Measurements from ENCODE around the gene NACC1. TPM values are rescaled to one million over a fixed set of nuclear protein-coding genes. Genes with fewer than 3 reads are reported as not detected.

The NACC1 gene
- total RNA-seq, 4 donors from 2014 or later = 12.0 to 44.7 (median 23.0) TPM

DNA sequence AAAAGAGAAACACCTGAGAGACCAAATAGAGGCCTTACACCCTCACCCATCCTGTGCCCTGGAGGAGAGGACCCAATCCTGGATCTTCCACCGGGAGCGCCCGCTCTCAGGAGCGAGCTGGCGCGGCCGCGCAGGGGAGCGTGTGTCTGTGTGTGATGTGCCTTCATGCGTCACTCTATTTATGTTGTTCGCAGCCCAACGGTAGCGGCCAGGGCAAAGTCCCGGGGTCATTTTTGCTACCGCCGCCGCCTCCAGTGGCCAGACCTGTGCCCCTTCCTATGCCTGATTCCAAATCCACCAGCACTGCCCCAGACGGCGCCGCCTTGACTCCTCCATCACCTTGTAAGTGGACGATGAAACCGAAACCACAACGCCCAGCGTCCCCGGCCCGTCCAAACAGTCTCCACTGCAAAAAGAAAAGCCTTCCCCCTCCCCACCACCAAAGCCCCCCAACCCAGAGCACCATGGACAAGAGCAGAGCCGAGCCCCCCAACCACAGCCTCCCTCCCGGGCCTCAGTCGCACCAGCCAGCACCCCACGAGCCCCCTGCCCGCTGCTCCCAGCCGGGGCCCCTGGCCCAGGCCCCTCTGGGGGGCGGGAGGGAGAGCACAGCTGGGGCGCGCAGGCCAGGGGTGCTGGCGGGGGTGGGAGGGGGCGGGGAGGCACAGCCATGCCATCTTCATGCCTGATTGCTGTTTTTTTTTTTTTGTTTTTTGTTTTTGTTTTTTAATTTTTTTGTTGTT lies 30.1 kb upstream of the NACC1 start:
- ATAC-seq (ENCODE audit: low FRiP score) (no peak), DNase-seq (ENCODE audit: low spot score) (no peak)
- TF ChIP-seq CTCF (IDR thresholded peaks at IDR 0.05) = no peak

GRCh38 chr19:13089139-13089856 lies 28.8 kb upstream of the NACC1 start:
- ATAC-seq (ENCODE audit: low FRiP score) (no peak), DNase-seq (ENCODE audit: low spot score) (no peak)
- no peak for TF ChIP-seq CTCF (IDR thresholded peaks at IDR 0.05)

GRCh38 chr19:13089857-13090507 lies 28.1 kb upstream of the NACC1 start:
- DNase-seq (ENCODE audit: low spot score) = no peak
- TF ChIP-seq CTCF (IDR thresholded peaks at IDR 0.05) = no peak
- no peak for ATAC-seq (ENCODE audit: low FRiP score)

GRCh38 chr19:13090511-13091231 lies 27.4 kb upstream of the NACC1 start:
- no peak for TF ChIP-seq CTCF (IDR thresholded peaks at IDR 0.05)
- no peak for DNase-seq (ENCODE audit: low spot score)
- no peak for ATAC-seq (ENCODE audit: low FRiP score)

DNA sequence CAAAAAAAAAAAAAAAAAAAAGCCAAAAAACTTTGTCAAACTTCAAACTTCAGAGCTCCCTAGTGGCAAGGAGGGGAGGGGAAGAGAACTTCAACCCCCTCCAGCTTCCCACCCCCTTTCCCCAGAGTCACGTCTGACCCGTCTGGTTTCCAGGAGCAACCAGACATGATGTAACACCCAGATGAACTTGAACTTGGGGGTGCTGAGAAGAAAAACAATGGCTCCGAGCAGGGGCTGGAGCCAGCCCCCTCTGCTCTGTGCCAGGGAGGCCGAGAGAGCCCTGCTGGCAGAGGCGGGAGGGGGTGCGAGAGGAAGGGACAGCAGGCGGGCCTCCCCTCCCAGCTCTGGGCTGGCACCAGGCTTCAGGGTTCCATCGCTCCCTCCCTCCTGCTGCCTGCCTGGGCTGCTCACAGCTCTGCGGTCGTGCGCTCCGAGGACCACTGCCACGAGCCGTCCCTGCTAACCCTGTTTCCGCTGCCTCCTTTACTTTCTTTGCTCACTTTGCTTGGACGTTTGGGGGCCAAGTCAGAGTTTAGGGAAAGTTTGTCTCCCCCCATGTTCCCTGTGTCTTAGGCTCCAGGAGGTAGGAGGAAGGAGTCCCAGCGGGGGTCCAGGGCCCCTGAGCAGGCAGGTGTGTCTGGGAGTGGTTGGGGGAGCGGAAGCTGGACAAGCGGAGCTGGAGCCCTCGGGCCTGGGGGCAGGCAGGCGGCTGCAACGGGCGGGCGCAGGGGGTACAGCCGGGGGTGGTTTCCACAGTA lies 26.5 kb upstream of the NACC1 start:
- no peak for DNase-seq (ENCODE audit: low spot score)
- TF ChIP-seq CTCF (IDR thresholded peaks at IDR 0.05) = no peak
- no peak for ATAC-seq (ENCODE audit: low FRiP score)

DNA sequence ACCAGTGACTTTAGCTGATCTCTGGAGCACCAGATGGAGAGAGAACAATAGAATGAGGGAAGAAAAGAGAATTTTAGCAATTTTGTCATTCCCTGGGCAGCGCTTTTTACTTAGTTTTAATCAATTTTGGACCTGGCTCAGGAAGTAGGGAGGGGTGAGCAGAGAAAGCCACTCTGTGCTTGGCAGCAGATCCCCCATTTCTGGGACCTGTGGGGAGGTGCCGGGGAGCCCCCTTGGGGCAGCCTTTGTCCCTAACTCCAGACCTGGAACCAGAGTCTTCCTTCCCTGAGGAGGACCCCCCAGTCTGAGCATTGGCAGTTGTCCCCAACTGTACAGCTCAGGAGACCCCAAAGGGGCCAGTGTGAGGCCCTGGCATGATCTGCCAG lies 25.9 kb upstream of the NACC1 start:
- TF ChIP-seq CTCF (IDR thresholded peaks at IDR 0.05) = no peak
- no peak for ATAC-seq (ENCODE audit: low FRiP score)
- DNase-seq (ENCODE audit: low spot score) = no peak

Measured in omental fat pad (tissue), 4 donors.